SK-N-SH (cell line): Measurements from ENCODE around the gene RNF19B. TPM values are rescaled to one million over a fixed set of nuclear protein-coding genes. Genes with fewer than 3 reads are reported as not detected.

ENCODE experiments used
- CTCF ChIA-PET: fragments of 300-600, 350-600 bp; formaldehyde crosslinking; extraction: SDS; loops from one replicate; lab custom pipeline; 2021; lab: Yijun Ruan, JAX
- POLR2A ChIA-PET: fragments of 350-600 bp; sonication (Branson Sonifier 250); formaldehyde crosslinking; extraction: SDS; loops from one replicate; lab custom pipeline; 2020; ENCODE audit warnings: antibody characterized with exemption, inconsistent platforms; lab: Yijun Ruan, JAX
- DNase-seq: peaks from one replicate; pipeline ENCODE4 v3.0.0; 2012
- H2AFZ ChIP-seq: fragments of 200-600 bp; sonication (generic); 2 replicates; pipeline ENCODE4 v1.8.1; 2016; ENCODE audit warnings: antibody characterized with exemption, mild to moderate bottlenecking, low read depth
- H3F3A ChIP-seq: fragments of 200-600 bp; sonication (generic); replicated peaks from 2 replicates; pipeline ENCODE3; 2016; ENCODE audit warnings: antibody characterized with exemption, mild to moderate bottlenecking; ENCODE audit not compliant: insufficient read depth
- H3K27ac ChIP-seq, 2 experiments: fragments of 200-500 bp in 1 of 2; fragments of 200-600 bp in 1 of 2; sonication (Bioruptor generic) in 1 of 2; sonication (generic), shearing (Covaris generic) in 1 of 2; 2 replicates each; pipeline versions ENCODE4 v1.5.1 to v1.6.1; 2014 to 2016; ENCODE audit warnings: low read depth in 2 of 2, inconsistent platforms in 1 of 2, low read length in 1 of 2, mild to moderate bottlenecking in 1 of 2, mixed read lengths in 1 of 2
- H3K27me3 ChIP-seq: fragments of 200-600 bp; sonication (generic), shearing (Covaris generic); 2 replicates; pipeline ENCODE4 v1.6.1; 2016; ENCODE audit warnings: mixed run types; ENCODE audit not compliant: insufficient read depth
- H3K36me3 ChIP-seq, 2 experiments: fragments of 200-500 bp in 1 of 2; fragments of 200-600 bp in 1 of 2; sonication (Bioruptor generic) in 1 of 2; sonication (generic) in 1 of 2; replicated peaks in 1 of 2; 2 replicates each; pipeline versions ENCODE3 to v1.5.1; 2014 to 2016; ENCODE audit warnings: low read length in 1 of 2, mild to moderate bottlenecking in 1 of 2; ENCODE audit not compliant: insufficient read depth in 2 of 2, control insufficient read depth in 1 of 2
- H3K4me1 ChIP-seq, 2 experiments: fragments of 200-500 bp in 1 of 2; fragments of 200-600 bp in 1 of 2; sonication (Bioruptor generic) in 1 of 2; sonication (generic), shearing (Covaris generic) in 1 of 2; 2 replicates each; pipeline versions ENCODE4 v1.5.1 to v1.6.1; 2014 to 2016; ENCODE audit warnings: low read depth in 1 of 2, low read length in 1 of 2, mixed run types in 1 of 2; ENCODE audit not compliant: insufficient read depth in 2 of 2, control insufficient read depth in 1 of 2
- H3K4me2 ChIP-seq: fragments of 200-600 bp; sonication (generic), shearing (Covaris generic); 2 replicates; pipeline ENCODE4 v1.6.1; 2017; ENCODE audit warnings: mixed run types
- H3K4me3 ChIP-seq, 2 experiments: fragments of 200-500 bp in 1 of 2; fragments of 200-600 bp in 1 of 2; sonication (Bioruptor generic) in 1 of 2; sonication (generic), shearing (Covaris generic) in 1 of 2; 2 replicates each; pipeline versions ENCODE4 v1.5.1 to v1.8.1; 2014 to 2016; ENCODE audit warnings: low read depth in 2 of 2, inconsistent platforms in 1 of 2, low read length in 1 of 2, mild to moderate bottlenecking in 1 of 2, mixed read lengths in 1 of 2, moderate library complexity in 1 of 2
- H3K79me2 ChIP-seq: fragments of 200-600 bp; sonication (generic); 2 replicates; pipeline ENCODE4 v1.8.1; 2017; ENCODE audit warnings: mild to moderate bottlenecking; ENCODE audit not compliant: insufficient read depth
- H3K9ac ChIP-seq: fragments of 200-600 bp; sonication (generic); 2 replicates; pipeline ENCODE4 v1.6.1; 2017; ENCODE audit warnings: mixed run types
- H3K9me2 ChIP-seq: fragments of 200-600 bp; sonication (generic); 2 replicates; pipeline ENCODE4 v1.6.1; 2017; ENCODE audit warnings: mixed run types
- H3K9me3 ChIP-seq: fragments of 200-600 bp; sonication (generic); 2 replicates; pipeline ENCODE4 v1.6.1; 2017; ENCODE audit warnings: mixed run types, mild to moderate bottlenecking, moderate library complexity
- H4K20me1 ChIP-seq: fragments of 200-600 bp; sonication (generic); 2 replicates; pipeline ENCODE4 v1.6.1; 2017; ENCODE audit warnings: mild to moderate bottlenecking, mixed run types; ENCODE audit not compliant: insufficient read depth
- EP300 ChIP-seq, 2 experiments: IDR thresholded peaks; 2 replicates each; pipeline versions ENCODE4 v1.4.0 to v1.6.1; 2012; ENCODE audit warnings: borderline replicate concordance in 1 of 2, low read depth in 1 of 2, low read length in 1 of 2
- EZH2phosphoT487 ChIP-seq: fragments of 200-600 bp; sonication (generic); IDR thresholded peaks from 2 replicates; pipeline ENCODE4 v1.6.1; 2017; ENCODE audit warnings: low read depth, mixed run types, mild to moderate bottlenecking, antibody characterized with exemption, moderate library complexity, borderline replicate concordance
- FOSL2 ChIP-seq: IDR thresholded peaks from 2 replicates; pipeline ENCODE4 v1.4.0; 2012; ENCODE audit warnings: low read depth, mild to moderate bottlenecking, moderate library complexity, borderline replicate concordance
- GABPA ChIP-seq: IDR thresholded peaks from 2 replicates; pipeline ENCODE4 v1.4.0; 2012; ENCODE audit warnings: low read depth, mild to moderate bottlenecking
- MEF2A ChIP-seq: IDR thresholded peaks from 2 replicates; pipeline ENCODE4 v1.4.0; 2012; ENCODE audit warnings: low read depth, borderline replicate concordance
- NFIC ChIP-seq: IDR thresholded peaks from 2 replicates; pipeline ENCODE4 v1.4.0; 2012; ENCODE audit warnings: borderline replicate concordance
- NRF1 ChIP-seq: IDR thresholded peaks from 2 replicates; pipeline ENCODE4 v1.6.1; 2012; ENCODE audit warnings: low read depth, mild to moderate bottlenecking, low read length
- RAD21 ChIP-seq: IDR thresholded peaks from 2 replicates; pipeline ENCODE4 v1.6.1; 2012; ENCODE audit warnings: mild to moderate bottlenecking, low read length
- RFX5 ChIP-seq: IDR thresholded peaks from 2 replicates; pipeline ENCODE4 v1.6.1; 2012; ENCODE audit warnings: mild to moderate bottlenecking, improper control_type of control experiment, low read length
- SMC3 ChIP-seq: IDR thresholded peaks from 2 replicates; pipeline ENCODE4 v1.6.1; 2012; ENCODE audit warnings: low read depth, low read length, improper control_type of control experiment
- TAF1 ChIP-seq: IDR thresholded peaks from 2 replicates; pipeline ENCODE4 v1.6.1; 2012; ENCODE audit warnings: low read depth, mild to moderate bottlenecking, low read length, moderate library complexity, borderline replicate concordance
- TEAD4 ChIP-seq: IDR thresholded peaks from 2 replicates; pipeline ENCODE4 v1.4.0; 2012; ENCODE audit warnings: mild to moderate bottlenecking, borderline replicate concordance; ENCODE audit not compliant: insufficient read depth
- YY1 ChIP-seq: IDR thresholded peaks from 2 replicates; pipeline ENCODE4 v1.4.0; 2012; ENCODE audit warnings: low read depth, mild to moderate bottlenecking
- WGBS: methylation state at CpG from one replicate; pipeline ENCODE4 v1.1.6; 2017; ENCODE audit warnings: low lambda C conversion rate; 5-methylcytosine and 5-hydroxymethylcytosine counted together
- polyA plus RNA-seq, 3 experiments: library from polyadenylated mRNA; depleted of rRNA; stranded (reverse); fragments of >200 nt; gene quantifications; 2 replicates each; pipeline ENCODE4 v1.2.3, GENCODE V29; 2012
- TF ChIP-seq, protein P1 (sequence below): IDR thresholded peaks from 2 replicates; pipeline ENCODE4; 2012
- TF ChIP-seq, protein P2 (sequence below): IDR thresholded peaks from 2 replicates; pipeline ENCODE4 v1.4.0; 2012; ENCODE audit warnings: low read depth
- TF ChIP-seq, protein P3 (sequence below): IDR thresholded peaks from 2 replicates; pipeline ENCODE4 v1.4.0; 2012; ENCODE audit warnings: low read depth, borderline replicate concordance
- TF ChIP-seq, protein P4 (sequence below): IDR thresholded peaks from 2 replicates; pipeline ENCODE4 v1.4.0; 2012; ENCODE audit warnings: low read depth, borderline replicate concordance
- TF ChIP-seq, protein P5 (sequence below): fragments of 150-350 bp; IDR thresholded peaks from 2 replicates; pipeline ENCODE4 v1.6.1; 2016; ENCODE audit warnings: mild to moderate bottlenecking, low read depth, low read length

The RNF19B gene
- polyA plus RNA-seq, 1 of the 3 experiments (the other 2 are of a cell fraction): 20.1 TPM

DNA sequence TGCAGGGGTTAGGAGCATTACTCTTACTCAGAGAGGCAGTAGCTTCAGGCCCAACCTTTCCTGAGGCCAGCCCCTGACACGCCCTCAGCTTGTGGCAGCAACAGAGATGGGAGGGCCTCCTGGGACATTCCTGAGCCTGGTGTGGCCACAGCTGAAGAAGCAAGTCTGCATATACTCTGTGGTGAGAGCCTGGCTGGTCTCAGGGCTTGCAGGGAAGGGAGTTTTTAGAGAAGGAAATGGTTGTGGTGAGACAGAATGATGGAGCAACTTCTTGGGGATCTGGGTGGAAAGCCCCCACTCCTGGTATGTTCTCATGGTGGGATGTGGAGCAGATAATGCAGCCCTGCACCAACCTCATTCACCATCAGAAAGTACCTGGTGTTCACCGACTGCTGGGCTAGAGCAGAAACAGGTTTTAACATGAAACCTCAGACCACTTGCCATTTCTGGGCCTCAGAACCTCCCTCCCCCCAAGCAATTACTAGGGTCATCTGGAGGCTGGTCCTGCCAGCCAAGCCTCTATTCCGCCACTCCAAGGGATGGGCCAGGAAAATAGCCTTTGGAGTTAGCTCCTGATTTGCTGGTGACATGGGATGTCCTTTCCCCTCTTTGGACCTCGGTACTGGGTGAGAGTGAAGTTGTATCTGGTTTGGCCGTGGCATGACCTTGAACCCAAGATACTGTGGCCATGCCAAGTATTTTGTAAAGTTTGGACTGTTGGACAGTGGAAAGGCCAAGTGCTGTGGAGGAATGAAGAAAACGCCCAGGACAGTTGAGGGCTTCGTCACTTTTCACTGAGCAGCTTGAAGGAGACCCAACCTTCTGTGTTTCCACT is 28.1 kb upstream of the RNF19B start:
- no peaks in the 10 kb centered on the region for H3K27me3 ChIP-seq
- POLR2A ChIA-PET: no interaction called here
- WGBS: 98% methylated on average over 5 of the region's 7 CpGs
- no peaks in the 10 kb centered on the region for H3K79me2 ChIP-seq
- peaks cover 17% of the 10 kb centered on the region in 2 experiments for H3K4me1 ChIP-seq
- no peak overlapping the region for H2AFZ ChIP-seq
- no peaks in the 10 kb centered on the region for H4K20me1 ChIP-seq
- H3K9ac ChIP-seq: no peak overlapping the region; the same call in 1 of the 2 replicates
- peak overlapping the region; percentile 24; the same call in 1 of the 2 replicates for H3K4me2 ChIP-seq
- H3K27ac ChIP-seq: peak overlapping the region; percentile 43 to 69; a peak in 3 of 4 replicates
- H3K4me3 ChIP-seq: no peak overlapping the region
- H3K9me3 ChIP-seq: no peaks in the 10 kb centered on the region
- CTCF ChIA-PET: interaction anchor here (0.7 to 1.3 kb wide), 5 partner anchors 10 to 62 kb away, joined by 3 to 8 read pairs (median 4); no protein-coding TSS in a partner anchor
- no peak for DNase-seq
- peaks cover 26% of the 10 kb centered on the region for H3F3A ChIP-seq
- H3K9me2 ChIP-seq: no peaks in the 10 kb centered on the region
- H3K36me3 ChIP-seq: no peaks in the 10 kb centered on the region
- TF ChIP-seq RFX5 (no peak), YY1 (no peak), RAD21 (no peak), FOSL2 (no peak)
- TF ChIP-seq, protein P1, sequence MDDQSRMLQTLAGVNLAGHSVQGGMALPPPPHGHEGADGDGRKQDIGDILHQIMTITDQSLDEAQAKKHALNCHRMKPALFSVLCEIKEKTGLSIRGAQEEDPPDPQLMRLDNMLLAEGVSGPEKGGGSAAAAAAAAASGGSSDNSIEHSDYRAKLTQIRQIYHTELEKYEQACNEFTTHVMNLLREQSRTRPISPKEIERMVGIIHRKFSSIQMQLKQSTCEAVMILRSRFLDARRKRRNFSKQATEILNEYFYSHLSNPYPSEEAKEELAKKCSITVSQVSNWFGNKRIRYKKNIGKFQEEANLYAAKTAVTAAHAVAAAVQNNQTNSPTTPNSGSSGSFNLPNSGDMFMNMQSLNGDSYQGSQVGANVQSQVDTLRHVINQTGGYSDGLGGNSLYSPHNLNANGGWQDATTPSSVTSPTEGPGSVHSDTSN: no peak
- TF ChIP-seq, protein P2, sequence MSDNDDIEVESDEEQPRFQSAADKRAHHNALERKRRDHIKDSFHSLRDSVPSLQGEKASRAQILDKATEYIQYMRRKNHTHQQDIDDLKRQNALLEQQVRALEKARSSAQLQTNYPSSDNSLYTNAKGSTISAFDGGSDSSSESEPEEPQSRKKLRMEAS: 0 out of 2 replicates have a peak, but pooled peaks have one; percentile 17

DNA sequence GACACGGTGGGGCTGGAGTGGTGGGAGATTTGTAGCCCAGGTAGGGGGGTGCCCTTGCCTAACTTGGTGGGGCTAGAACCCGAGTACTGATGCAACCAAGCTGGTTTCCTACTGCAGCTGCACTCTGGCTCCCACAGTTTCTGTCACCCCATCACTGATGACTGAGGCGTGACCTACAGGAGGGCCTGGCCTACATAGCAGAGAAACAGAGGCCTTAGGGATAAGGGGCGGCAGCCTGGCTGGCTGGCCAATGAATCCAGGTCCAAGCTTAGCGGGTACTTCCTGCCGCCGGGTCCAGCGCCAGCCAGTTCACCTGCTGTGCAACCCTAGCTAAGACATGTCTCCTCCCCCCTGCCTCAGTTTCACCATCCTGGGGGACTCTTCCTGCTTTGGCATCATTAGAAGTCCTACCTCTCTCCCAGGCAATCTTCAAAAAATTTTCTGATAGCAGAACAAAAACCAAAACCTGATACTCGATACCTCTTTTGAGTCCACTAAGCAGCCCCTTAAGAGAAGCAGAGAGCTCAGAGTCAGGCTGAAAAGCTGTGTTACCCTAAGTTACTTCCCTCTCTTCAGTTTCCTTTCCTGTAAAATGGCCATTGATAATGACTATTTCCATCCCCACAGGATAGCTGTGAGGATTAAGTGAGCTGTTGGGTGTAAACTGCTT is 27.3 kb upstream of the RNF19B start:
- DNase-seq: no peak
- Histone ChIP-seq H3F3A (peaks cover 20% of the 10 kb centered on the region), H3K4me2 (0 out of 2 replicates have a peak overlapping the region, but pooled peaks have one; percentile 24), H2AFZ (no peak overlapping the region), H3K4me1 (peaks cover 10 to 16% of the 10 kb centered on the region in 2 experiments), H3K9ac (no peak overlapping the region; the same call in 1 of the 2 replicates), H3K4me3 (no peak overlapping the region), H3K9me3 (no peaks in the 10 kb centered on the region), H3K27ac (peak overlapping the region; percentile 13 to 69; a peak in 2 of 4 replicates), H4K20me1 (no peaks in the 10 kb centered on the region), H3K27me3 (no peaks in the 10 kb centered on the region), H3K36me3 (no peaks in the 10 kb centered on the region), H3K79me2 (no peaks in the 10 kb centered on the region), H3K9me2 (no peaks in the 10 kb centered on the region)
- 89% methylated on average over 8 of the region's 9 CpGs for WGBS
- POLR2A ChIA-PET: no interaction called here
- CTCF ChIA-PET: interaction anchor here (0.7 to 1.8 kb wide), 5 partner anchors 11 to 63 kb away, joined by 3 to 8 read pairs (median 4); no protein-coding TSS in a partner anchor
- TF ChIP-seq NRF1 (no peak), EZH2phosphoT487 (no peak), SMC3 (no peak), MEF2A (no peak), TAF1 (no peak), NFIC (no peak), TEAD4 (no peak), GABPA (no peak), EP300 (IDR thresholded peaks at IDR 0.05; ENCODE audit: borderline replicate concordance in 1 of 2, low read depth in 1 of 2, low read length in 1 of 2) (no peak), RFX5 (no peak)
- TF ChIP-seq, protein P3, sequence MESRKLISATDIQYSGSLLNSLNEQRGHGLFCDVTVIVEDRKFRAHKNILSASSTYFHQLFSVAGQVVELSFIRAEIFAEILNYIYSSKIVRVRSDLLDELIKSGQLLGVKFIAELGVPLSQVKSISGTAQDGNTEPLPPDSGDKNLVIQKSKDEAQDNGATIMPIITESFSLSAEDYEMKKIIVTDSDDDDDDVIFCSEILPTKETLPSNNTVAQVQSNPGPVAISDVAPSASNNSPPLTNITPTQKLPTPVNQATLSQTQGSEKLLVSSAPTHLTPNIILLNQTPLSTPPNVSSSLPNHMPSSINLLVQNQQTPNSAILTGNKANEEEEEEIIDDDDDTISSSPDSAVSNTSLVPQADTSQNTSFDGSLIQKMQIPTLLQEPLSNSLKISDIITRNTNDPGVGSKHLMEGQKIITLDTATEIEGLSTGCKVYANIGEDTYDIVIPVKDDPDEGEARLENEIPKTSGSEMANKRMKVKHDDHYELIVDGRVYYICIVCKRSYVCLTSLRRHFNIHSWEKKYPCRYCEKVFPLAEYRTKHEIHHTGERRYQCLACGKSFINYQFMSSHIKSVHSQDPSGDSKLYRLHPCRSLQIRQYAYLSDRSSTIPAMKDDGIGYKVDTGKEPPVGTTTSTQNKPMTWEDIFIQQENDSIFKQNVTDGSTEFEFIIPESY: no peak
- TF ChIP-seq, protein P2: no peak
- TF ChIP-seq, protein P4, sequence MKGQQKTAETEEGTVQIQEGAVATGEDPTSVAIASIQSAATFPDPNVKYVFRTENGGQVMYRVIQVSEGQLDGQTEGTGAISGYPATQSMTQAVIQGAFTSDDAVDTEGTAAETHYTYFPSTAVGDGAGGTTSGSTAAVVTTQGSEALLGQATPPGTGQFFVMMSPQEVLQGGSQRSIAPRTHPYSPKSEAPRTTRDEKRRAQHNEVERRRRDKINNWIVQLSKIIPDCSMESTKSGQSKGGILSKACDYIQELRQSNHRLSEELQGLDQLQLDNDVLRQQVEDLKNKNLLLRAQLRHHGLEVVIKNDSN: no peak
- TF ChIP-seq, protein P5, sequence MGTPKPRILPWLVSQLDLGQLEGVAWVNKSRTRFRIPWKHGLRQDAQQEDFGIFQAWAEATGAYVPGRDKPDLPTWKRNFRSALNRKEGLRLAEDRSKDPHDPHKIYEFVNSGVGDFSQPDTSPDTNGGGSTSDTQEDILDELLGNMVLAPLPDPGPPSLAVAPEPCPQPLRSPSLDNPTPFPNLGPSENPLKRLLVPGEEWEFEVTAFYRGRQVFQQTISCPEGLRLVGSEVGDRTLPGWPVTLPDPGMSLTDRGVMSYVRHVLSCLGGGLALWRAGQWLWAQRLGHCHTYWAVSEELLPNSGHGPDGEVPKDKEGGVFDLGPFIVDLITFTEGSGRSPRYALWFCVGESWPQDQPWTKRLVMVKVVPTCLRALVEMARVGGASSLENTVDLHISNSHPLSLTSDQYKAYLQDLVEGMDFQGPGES: no peak
